GM19193 (cell line): ENCODE measurements around the gene LRMDA.

Source experiments
- POLR2A ChIP-seq: IDR thresholded peaks from 4 replicates; pipeline ENCODE4 v1.6.1; 2011; ENCODE audit not compliant: insufficient read depth, insufficient read length; ENCODE audit errors: extremely low read depth

The LRMDA gene

DNA sequence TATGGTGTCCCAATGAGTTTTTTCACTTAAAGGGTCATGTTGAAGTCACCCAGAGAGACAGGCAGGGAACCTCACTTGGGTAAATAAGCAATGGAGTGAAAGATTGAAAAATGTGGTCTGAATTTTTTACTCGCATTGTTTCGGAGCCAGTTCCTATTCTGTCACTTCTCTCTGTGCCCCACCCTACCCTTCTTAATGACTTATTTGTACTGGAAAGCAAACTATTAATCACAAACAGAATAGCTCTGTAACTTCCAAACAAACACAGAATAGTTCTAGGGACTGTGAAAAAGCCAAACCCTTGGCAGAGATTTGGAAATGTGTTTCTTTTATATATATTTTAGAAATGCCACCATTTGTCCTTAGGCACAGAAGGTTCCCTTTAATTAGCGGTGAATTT, 76.0 kb downstream of the LRMDA start:
- TF ChIP-seq POLR2A: no peak

DNA sequence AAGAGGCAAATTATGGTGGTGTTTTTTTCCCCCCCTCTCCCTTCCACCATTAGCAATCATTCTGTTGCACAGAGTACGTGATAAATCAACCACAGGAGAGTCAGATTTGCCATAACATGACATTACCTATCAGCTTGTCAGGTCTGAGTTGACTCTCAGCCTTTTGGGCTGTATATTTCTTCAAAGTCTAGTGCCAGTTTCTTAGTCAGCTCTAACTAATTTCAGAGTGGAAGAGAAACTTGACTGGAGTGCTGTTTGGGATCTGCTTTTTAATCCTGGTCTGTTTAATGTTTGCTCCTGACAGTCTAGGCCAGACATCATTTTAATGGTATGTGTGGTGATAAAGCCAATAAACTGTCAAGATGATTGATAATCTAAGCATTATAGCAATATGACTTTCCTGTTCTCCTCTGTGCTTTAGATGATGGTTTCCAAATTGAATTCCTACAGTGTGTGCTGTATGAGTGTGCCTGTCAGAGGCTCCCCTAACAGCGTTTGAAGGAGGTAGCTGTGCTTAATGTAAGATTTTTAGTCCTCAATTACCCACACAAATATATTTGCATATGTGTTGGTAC, 76.9 kb downstream of the LRMDA start:
- no peak for TF ChIP-seq POLR2A

DNA sequence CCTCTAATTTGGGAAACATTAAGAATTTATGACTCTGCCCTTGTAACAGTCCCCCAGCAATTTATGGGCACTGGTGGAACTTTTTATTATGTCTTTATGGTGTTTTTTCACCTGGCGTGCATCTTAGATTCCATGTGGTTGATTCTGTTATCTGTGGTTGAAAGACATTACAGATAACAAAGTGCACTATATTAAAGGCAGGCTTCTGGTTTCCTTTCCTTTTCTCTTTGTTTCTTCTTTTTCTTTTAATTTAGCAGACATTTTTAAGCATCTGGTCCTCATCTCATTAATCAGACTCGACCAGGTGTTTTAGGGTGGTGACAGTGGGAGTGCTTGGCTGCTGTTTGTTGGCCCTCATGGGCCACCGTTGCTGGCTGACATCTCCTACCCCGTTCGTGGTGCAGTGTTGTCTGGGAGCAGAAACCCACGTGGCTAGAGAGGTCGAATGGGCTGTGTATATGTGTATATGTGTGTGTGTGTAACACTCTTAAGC, 77.4 kb downstream of the LRMDA start:
- no peak for TF ChIP-seq POLR2A

DNA sequence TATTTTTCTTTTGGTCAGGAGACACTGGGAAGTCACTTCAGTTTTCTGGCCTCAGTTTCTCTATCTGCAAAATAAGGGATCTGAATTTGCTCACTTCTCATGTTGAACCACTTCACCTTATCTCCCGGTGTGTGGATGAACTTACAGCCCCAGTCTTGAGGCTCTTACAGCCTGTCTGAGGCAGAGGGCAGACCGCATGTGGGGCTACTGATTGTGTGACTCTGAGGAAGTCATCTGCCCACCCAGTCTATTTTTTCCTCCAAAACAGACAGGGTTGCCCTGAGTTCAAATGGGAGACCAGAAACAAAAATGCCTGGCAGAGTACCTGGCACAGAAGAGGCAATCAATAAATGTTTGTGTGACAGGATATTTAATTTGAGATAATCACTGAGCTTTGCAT, 78.3 kb downstream of the LRMDA start:
- TF ChIP-seq POLR2A: no peak

DNA sequence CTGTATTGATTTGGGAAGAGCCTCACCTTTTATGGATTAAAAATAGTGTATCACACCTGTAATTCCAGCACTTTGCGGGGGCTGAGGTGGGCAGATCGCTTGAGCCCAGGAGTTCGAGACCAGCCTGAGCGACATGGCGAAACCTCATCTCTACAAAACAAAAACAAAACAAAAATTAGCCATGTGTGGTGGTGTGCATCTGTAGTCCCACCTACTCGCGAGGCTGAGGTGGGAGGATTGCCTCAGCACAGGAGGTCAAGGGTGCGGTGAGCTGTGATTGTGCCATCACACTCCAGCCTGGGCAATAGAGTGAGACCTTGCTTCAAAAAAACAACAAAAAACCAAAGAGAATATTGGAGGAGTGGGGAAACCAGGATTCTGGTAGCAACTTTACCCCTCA, 79.6 kb downstream of the LRMDA start:
- TF ChIP-seq POLR2A: no peak

DNA sequence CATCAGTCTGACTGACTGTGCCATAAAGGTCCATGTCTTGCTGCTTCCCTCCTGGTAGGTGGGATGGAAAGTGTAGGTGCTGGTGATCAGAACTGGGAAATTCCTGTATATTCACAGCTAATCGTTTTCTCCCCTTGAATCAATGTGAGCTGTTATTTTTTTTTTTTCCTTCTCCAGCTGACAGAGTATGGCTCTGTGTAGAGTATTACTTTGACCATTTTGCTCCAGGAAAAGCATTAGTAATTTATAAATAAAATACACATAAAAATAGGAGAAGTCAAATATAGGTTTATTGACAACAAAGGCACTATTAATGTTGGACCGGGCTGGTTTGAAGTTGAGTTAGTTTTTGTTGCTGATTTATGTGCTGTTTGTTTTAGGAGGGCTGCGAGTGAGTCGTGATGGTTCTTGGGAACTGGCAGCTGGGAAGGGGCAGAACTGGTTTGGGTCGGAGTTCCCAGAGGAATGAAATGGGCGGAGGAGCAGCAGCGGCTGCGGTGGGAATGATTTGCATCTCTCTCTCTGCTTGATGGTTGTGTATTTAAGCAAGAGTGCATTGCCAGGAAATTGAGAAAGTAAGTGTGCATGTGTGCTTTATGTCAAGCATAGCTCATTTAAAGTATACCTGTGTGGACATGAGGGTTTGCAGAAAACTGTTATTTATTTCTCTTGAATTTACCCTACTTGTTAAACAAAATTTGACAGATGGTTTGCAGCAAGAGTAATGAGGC, 80.9 kb downstream of the LRMDA start:
- TF ChIP-seq POLR2A: no peak

DNA sequence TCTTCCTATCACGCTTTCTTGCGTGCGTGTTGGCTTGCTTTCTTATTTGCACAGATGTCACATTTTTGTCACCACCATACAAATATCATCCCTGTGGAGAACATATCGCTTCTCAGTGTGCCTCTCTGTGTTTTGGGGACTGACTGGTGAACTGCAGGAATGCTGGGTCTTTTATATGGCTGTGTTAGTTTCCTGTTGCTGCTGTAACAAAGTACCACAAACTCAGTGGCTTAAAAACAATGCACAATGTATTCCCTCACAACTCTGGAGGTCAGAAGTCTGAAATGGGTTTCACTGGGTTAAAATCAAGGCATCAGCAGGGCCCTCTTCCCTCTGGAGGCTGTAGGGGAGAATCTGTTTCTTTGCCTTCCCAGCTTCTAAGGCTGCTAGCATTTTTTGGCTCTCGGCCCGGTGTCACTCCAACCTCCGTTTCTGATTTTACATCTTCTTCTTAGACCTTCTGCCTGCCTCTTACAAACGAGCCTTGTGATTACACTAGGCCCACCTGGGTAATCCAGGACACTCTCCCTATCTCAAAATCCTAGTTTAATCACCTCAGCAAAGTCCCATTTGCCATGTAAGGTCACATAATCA, 82.0 kb downstream of the LRMDA start:
- no peak for TF ChIP-seq POLR2A

DNA sequence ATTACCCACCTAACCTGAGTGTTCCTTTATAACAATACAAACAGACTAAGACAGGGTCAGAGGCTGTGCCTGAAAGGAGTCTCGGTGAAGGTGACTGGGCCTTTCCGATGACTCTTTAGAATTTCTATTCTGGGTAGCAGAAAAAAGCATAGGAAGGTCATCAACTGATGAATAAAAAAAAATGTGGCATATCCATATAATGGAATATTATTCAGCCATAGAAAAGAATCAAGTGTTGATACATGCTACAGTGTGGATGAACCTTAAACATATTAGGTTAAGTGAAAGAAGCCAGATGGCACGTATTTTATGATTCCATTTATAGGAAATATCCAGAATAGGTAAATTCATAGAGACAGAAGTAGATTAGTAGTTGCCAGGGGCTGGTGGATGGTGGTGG, 83.4 kb downstream of the LRMDA start:
- TF ChIP-seq POLR2A: no peak

DNA sequence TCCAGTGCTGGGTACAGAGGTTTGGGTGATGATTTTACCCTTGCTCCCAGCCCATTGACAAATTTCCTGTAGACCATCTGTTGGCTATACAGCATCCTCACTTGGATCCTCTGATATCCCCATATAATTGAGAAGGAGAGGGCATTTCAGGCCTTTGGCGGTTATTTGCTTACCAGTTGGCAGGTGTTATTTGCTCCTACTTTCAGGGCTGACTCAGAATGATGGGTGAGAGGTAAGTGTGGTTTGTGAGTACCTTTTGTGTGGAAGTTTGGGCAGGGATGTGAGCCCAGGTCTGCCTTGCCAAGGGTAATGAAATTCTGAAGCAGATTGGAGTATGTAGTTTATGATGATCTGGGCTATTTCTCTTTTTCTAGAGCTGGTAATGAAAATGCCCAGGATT, 93.6 kb downstream of the LRMDA start:
- no peak for TF ChIP-seq POLR2A

DNA sequence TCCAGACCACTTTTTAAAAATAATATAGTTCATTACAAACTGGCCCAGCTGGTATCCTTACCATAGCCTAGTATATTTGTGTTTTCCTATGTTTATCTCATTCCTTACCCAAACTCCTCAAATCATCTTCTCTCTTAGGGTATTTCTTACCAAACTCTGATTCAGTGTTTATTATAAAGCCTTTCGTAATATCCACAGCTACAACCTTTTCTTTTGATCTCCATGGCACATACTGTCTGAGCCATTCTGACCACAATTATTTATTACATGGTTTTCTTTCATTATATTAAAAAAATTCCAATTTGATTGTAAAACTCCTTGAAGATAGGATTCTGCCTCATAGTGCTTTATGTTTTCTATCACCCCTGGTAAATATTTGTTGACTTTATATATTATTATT, 94.2 kb downstream of the LRMDA start:
- TF ChIP-seq POLR2A: no peak

DNA sequence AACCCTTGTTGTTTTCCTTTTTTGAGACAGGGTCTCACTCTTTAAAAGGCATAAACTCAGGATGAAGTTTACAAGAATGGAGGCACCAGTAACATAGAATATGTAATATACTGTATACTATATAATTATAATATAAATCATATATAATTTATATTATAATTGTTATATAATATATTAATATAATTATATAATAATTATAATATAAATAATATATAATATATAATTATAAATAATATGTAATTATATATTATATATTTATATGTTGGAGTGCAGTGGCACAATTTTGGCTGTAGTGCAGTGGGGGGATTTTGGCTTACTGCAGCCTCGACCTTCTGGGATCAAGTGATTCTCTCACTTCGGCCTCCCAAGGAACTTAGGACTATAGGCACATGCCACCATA, 96.1 kb downstream of the LRMDA start:
- no peak for TF ChIP-seq POLR2A

DNA sequence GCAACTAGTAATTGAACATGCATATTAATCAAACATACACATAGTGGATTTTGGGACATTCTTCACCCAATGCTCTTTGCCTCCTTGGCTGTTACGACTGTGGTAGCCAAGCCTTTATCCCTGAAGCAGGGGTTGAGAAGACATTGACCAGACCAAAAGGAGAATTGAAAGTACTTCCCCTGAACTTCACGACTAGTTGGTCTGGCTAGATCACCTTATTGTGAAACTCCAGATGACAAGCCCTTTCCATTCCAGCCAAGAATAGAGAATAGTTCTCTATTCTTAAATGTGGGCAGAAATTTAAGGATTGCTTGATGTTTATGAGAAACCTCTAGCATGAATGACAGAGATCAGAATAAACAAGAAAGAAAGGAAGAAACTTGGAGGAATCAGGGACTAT, 97.0 kb downstream of the LRMDA start:
- TF ChIP-seq POLR2A: no peak

DNA sequence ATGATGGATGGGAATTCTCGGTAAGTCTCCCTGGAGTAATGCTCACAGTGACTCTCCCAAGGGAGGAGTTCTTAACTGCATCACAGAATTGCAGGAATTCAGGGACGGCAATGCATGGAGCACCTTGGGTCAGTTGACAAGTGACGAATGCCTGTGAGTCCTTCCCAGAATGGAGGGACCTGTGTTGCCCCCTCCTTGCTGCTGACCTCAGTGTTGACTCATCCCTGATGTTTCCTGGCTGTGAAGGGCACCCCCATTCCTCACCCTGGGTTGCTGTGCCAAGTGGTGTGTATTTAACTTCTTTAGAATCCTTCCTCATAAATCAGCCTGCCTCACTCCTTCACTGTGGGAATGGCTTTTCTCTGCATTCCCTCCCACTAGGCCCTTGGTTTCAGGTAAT, 98.9 kb downstream of the LRMDA start:
- TF ChIP-seq POLR2A: no peak

DNA sequence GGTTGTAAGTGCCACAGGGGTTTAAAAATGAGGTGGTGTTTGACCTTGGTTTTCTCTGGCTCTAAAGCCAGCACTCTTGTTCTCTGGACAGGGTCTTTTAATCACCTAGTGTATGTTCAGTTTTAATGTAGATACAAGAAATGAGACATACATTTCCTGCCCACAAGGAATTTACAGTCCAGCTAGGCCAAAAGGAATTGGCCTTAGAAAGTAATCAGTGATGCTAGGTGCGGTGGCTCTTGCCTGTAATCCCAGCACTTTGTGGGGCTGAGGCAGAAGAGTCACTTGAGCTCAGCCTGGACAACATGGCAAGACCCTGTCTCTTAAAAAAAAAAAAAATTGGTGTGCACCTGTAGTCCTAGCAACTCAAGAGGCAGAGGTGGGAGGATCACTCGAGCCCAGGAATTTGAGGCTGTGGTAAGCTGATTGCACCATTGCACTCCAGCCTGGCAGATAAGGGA, 100.2 kb downstream of the LRMDA start:
- TF ChIP-seq POLR2A: no peak

DNA sequence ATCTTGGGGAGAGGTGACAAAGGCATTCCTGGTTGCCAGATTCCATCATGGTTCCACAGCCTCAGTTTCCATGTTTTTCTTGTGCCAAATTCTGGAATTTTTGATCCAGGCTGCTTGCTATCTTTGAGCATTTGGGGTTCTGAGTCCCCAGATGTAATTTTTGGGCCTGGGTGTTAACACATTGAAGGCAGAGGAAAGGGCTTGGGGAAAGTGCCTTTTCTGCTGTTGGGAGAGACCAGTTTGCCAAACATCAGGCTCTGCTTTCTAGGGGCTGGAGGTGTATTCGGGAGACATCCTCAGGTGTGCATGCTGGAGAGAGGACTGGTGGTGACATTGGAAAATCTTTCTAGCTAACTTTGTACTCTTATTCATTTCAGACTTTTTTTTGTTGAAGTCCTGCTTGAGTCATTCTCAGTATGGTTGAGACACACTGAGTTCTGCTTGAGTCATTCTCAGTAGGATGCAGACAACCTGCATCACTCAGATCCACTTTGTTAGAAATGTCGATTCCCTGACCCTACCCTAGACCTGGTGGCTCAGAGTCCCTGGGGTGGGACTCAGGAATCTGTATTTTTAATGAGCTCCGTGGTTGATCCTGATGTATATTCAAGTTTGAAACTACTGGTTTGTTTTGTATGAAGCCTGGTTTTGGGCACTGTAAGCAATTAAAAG, 101.0 kb downstream of the LRMDA start:
- TF ChIP-seq POLR2A: no peak
